Body of pancreas (tissue), 4 donors: ENCODE results near the gene PROCR.

Experiments
- CTCF ChIP-seq, 7 experiments: fragments of 450-650 bp in 4 of 7; fragments of 200-600 bp in 3 of 7; sonication (generic) in 3 of 7; IDR thresholded peaks; one replicate each; pipeline ENCODE4 v1.5.1; 2016 to 2019; ENCODE audit warnings: antibody characterized with exemption in 7 of 7
- POLR2A ChIP-seq, 3 donors: fragments of 450-650 bp; IDR thresholded peaks; one replicate each; pipeline ENCODE4 v1.6.1; 2016; ENCODE audit warnings: antibody characterized with exemption in 3 of 3, mild to moderate bottlenecking in 2 of 3

DNA sequence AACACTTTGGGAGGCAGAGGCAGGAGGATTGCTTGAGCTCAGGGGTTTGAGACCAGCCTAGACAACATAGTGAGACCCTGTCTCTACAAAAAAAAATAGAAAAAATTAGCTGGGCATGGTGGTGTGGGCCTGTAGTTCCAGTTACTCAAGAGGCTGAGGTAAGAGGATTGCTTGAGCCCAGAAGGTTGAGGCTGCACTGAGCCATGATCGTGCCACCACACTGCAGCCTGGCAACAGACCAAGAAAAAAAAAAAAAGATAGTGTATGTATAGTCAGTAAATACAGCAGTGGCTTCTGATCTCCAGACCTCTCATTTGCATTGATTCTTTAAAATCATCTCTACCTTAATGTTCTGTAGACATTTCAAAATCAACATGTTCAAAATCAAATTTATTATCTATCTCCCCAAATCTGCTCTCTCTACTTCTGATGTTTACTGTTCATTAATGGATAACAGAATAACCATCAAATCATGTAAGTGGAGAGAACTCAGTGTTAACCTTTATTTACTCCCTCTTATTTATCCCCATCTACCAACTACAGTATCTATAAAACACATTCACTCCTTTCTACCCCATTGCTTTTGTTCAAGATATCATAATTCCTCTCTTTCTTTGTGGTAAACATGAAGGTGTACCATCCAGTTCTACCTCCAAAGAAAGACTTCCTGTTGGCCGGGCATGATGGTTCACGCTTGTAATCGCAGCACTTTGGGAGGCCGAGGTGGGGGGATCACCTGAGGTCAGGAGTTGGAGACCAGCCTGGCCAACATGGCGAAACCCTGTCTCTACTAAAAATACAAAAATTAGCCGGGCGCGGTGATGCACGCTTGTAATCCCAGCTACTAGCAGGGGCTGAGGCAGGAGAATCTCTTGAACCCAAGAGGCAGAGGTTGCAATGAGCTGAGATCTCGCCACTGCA is 7.7 kb downstream of the PROCR start:
- no peak for TF ChIP-seq CTCF (IDR thresholded peaks at IDR 0.05)
- TF ChIP-seq POLR2A (IDR thresholded peaks at IDR 0.05) = no peak
